Measurements from ENCODE around the gene HRK.
A peak's percentile ranks its signal among the peaks of the same experiment; 100 is the strongest.

The HRK gene

DNA sequence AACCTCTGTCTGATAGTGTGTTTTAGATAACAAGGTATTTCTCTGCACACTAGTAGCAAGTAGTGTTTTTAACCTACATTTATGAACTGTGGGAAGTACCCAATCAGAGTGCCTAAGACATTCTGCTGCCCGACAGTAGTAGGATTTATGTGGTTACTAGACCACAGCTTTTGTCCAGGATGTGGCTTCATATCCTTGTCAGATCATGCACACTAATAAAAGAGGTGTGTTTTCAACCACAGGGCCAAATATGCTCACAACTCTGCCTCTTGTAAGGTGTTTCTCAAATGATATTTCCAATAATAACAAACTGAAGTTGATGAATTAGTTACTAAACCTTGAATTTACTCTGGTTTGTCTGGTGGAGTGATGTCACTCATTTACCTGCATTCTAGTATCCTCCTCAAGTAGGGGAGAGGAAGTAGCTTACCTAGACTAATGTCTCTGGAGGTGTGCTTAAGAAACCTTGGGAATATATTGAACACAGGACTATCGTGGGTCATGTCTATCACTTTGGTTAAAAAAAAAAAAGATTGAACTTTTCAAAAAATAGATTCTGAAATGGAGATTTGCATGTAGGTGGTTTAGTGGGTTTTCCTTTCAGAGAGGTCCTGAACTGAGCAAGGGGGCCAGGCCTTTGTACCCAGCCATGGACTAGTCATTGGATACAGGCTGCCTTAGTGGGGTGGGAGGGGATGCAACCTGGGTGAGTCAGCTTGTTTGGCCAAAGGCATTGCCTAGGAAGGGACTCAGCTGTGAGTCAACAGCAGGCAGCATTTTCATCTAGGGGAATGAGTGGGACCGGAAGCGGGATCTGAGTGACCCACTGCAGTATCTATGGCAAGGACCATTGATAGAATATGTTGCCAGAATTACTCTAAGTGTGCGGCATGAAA lies 43.6 kb upstream of the HRK start:
- no peak overlapping the region for H3K4me3 ChIP-seq (ENCODE audit: low read depth, low read length)

DNA sequence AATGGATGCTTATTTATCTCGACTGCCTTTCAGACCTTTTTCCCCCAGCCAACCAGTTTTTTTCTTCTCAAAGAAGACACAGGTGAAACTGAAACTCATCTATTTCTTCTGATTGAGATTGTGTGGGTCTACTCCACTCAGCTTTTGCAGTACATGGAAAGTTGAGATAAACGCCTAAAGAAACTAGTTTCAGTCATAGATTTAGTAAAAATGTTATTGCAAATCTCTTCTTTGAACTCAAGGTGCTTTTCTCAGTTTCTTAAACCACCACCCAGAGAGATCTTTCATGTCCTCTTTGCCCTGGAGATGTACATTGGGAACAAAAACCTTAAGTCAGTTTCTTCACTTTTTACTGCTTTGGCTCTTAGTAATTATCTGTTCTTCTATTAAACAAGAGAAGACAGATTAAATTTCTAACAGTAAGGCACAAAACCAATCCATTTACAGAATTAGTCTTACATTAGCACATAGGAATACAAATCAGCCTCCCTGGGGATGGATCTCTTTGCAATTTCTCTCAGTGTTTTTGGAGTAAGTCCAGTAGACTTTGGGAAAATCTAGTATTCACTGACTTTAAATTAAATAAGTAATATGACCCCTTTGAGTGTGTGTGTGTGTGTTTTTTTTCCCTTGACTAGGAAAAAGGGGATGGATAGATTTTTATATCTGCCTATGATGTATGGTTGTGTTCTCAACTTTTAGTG lies 41.1 kb upstream of the HRK start:
- no peak overlapping the region for H3K4me3 ChIP-seq (ENCODE audit: low read depth, low read length)
- DNase-seq (ENCODE audit: low read depth) = no peak
- no peak for TF ChIP-seq MYC (IDR thresholded peaks at IDR 0.05; ENCODE audit: low read depth, low read length)
- TF ChIP-seq, protein P1, sequence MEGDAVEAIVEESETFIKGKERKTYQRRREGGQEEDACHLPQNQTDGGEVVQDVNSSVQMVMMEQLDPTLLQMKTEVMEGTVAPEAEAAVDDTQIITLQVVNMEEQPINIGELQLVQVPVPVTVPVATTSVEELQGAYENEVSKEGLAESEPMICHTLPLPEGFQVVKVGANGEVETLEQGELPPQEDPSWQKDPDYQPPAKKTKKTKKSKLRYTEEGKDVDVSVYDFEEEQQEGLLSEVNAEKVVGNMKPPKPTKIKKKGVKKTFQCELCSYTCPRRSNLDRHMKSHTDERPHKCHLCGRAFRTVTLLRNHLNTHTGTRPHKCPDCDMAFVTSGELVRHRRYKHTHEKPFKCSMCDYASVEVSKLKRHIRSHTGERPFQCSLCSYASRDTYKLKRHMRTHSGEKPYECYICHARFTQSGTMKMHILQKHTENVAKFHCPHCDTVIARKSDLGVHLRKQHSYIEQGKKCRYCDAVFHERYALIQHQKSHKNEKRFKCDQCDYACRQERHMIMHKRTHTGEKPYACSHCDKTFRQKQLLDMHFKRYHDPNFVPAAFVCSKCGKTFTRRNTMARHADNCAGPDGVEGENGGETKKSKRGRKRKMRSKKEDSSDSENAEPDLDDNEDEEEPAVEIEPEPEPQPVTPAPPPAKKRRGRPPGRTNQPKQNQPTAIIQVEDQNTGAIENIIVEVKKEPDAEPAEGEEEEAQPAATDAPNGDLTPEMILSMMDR (IDR thresholded peaks at IDR 0.05; ENCODE audit: low read depth, low read length) = no peak
- TF ChIP-seq MAX (IDR thresholded peaks at IDR 0.05; ENCODE audit: low read depth, low read length) = no peak
- no peak for TF ChIP-seq POLR2A (IDR thresholded peaks at IDR 0.05; ENCODE audit: extremely low read depth, insufficient read length)

More for the DNA sequence above, 43.6 kb upstream of the HRK start:
- peak; percentile 89 for DNase-seq (ENCODE audit: low read depth)
- TF ChIP-seq MAX (IDR thresholded peaks at IDR 0.05; ENCODE audit: low read depth, low read length) = peak; percentile 32; the same call in 1 of the 2 replicates
- TF ChIP-seq, protein P1 (IDR thresholded peaks at IDR 0.05; ENCODE audit: low read depth, low read length) = no peak
- 0 out of 2 replicates have a peak, but pooled peaks have one; percentile 19 for TF ChIP-seq MYC (IDR thresholded peaks at IDR 0.05; ENCODE audit: low read depth, low read length)
- no peak for TF ChIP-seq POLR2A (IDR thresholded peaks at IDR 0.05; ENCODE audit: extremely low read depth, insufficient read length)

DNA sequence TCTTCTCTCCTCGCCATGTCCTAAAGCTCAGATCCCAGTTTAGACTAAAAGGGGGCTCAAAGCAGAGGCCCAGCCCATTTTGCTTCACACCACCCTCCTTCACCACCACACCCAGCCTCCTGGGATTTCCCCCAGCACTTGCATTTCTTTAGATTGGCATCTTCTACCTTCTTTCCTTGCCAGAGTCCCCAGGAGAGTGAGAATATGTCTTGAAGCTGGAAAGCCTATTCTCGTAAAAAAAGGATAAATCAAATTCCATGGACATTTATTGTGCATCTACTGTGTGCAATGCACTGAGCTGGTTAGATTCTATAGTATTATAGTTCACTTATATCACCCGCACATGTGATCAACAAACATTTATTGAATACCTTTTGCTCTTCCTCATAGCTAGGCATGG lies 39.7 kb upstream of the HRK start:
- no peak overlapping the region for H3K4me3 ChIP-seq (ENCODE audit: low read depth, low read length)
- TF ChIP-seq, protein P1 (IDR thresholded peaks at IDR 0.05; ENCODE audit: low read depth, low read length) = no peak
- TF ChIP-seq MYC (IDR thresholded peaks at IDR 0.05; ENCODE audit: low read depth, low read length) (no peak), MAX (IDR thresholded peaks at IDR 0.05; ENCODE audit: low read depth, low read length) (no peak), POLR2A (IDR thresholded peaks at IDR 0.05; ENCODE audit: extremely low read depth, insufficient read length) (no peak)
- peak; percentile 54 for DNase-seq (ENCODE audit: low read depth)

DNA sequence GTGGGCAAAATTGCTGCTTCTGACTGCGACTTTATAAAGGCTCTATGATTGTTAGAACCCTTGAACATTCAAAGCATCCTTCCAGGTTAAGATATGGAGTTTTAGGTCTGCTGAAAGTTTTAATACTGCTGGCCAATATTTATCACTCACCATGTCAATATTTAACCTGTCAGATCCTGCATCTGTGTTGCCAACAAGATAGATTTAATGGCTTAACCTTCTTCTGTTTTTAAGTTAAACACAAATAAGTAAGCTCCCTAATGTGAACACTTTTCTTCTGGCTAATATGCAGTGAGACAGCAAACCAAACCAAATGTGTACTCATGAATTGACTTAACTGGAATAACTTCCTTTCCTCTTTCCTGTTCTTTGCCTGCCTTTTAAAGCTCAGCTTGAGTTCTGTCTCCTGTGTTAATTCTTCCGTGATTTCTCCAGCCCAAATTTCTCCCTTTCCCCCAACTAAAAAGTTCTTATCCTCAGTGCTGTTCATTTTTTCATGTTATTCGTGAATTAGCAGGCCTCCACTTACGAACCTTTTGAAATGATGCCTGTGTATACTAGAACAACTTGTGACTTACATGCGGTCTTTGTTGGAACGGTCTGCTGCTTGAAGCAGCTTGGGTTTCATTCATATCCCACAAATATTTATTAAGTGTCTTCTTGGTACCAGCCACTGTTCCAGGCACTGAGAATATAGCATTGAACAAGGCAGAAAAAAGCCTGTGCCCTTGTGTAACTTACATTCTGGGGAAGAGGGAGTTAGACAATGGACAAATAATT lies 38.7 kb upstream of the HRK start:
- TF ChIP-seq, protein P1 (IDR thresholded peaks at IDR 0.05; ENCODE audit: low read depth, low read length) = no peak
- TF ChIP-seq MYC (IDR thresholded peaks at IDR 0.05; ENCODE audit: low read depth, low read length) = no peak
- no peak for TF ChIP-seq POLR2A (IDR thresholded peaks at IDR 0.05; ENCODE audit: extremely low read depth, insufficient read length)
- no peak for TF ChIP-seq MAX (IDR thresholded peaks at IDR 0.05; ENCODE audit: low read depth, low read length)
- no peak overlapping the region for H3K4me3 ChIP-seq (ENCODE audit: low read depth, low read length)
- DNase-seq (ENCODE audit: low read depth) = no peak

GRCh38 chr12:116919247-116919661 lies 38.0 kb upstream of the HRK start:
- peak; percentile 94 for DNase-seq (ENCODE audit: low read depth)
- H3K4me3 ChIP-seq (ENCODE audit: low read depth, low read length) = no peak overlapping the region
- peak; percentile 26; the same call in 1 of the 2 replicates for TF ChIP-seq MAX (IDR thresholded peaks at IDR 0.05; ENCODE audit: low read depth, low read length)
- no peak for TF ChIP-seq MYC (IDR thresholded peaks at IDR 0.05; ENCODE audit: low read depth, low read length)

Data from NB4 (cell line).